ENCODE data around the gene ONECUT1.
A peak's percentile ranks its signal among the peaks of the same experiment; 100 is the strongest.
"Not testable (repeated sequence)": the region's sequence is repeated elsewhere in the genome, so short reads cannot be mapped to it uniquely, and the experiment has no call there.

ONECUT1 gene

GRCh38 chr15:52790169-52790708 is at the start of gene ONECUT1:
TSS of gene ONECUT1 (minus strand) at chr15:52790336. CDS start at chr15:52789884, 452 bp downstream.
- Histone ChIP-seq H3K4me1 (ENCODE audit: insufficient read depth, low read length, poor library complexity, severe bottlenecking) (no peaks in the 10 kb centered on the region), H3K9me2 (replicated peaks; ENCODE audit: low read depth, low read length) (no peaks in the 10 kb centered on the region), H3K4me3 (ENCODE audit: low read length, poor library complexity, severe bottlenecking) (peak within 1 kb of the TSS; percentile 88), H3K9me3 (ENCODE audit: insufficient read depth, low read depth, low read length) (no peaks in the 10 kb centered on the region), H2AFZ (ENCODE audit: low read length) (peak within 1 kb of the TSS; percentile 98), H3K79me2 (ENCODE audit: insufficient read depth, low read length) (no peaks in the 10 kb centered on the region), H3K27me3 (ENCODE audit: insufficient read depth, low read length, poor library complexity, severe bottlenecking) (no peaks in the 10 kb centered on the region), H3F3A (ENCODE audit: low read depth) (no peaks in the 10 kb centered on the region), H3K36me3 (ENCODE audit: insufficient read depth, low read length) (no peaks in the 10 kb centered on the region), H3K9ac (ENCODE audit: low read depth, low read length, poor library complexity, severe bottlenecking) (peak within 1 kb of the TSS; percentile 75), H3K4me2 (ENCODE audit: low read depth, low read length, poor library complexity, severe bottlenecking) (peak within 1 kb of the TSS; percentile 82), H4K20me1 (ENCODE audit: insufficient read depth, low read length, poor library complexity, severe bottlenecking) (no peaks in the 10 kb centered on the region)
- TF ChIP-seq EZH2phosphoT487 (IDR thresholded peaks at IDR 0.05; ENCODE audit: borderline replicate concordance), result no peak
- TF ChIP-seq CTCF (conservative IDR thresholded peaks at IDR 0.05; ENCODE audit: low read length), result no peak

GRCh38 chr15:52834379-52834778 is 44.2 kb upstream of the ONECUT1 start:
- Histone ChIP-seq H3K4me1 (ENCODE audit: insufficient read depth, low read length, poor library complexity, severe bottlenecking) (no peaks in the 10 kb centered on the region), H4K20me1 (ENCODE audit: insufficient read depth, low read length, poor library complexity, severe bottlenecking) (no peaks in the 10 kb centered on the region), H3K4me3 (ENCODE audit: low read length, poor library complexity, severe bottlenecking) (no peak overlapping the region), H3F3A (ENCODE audit: low read depth) (no peaks in the 10 kb centered on the region), H3K9me3 (ENCODE audit: insufficient read depth, low read depth, low read length) (no peaks in the 10 kb centered on the region), H3K27me3 (ENCODE audit: insufficient read depth, low read length, poor library complexity, severe bottlenecking) (no peaks in the 10 kb centered on the region), H3K9me2 (replicated peaks; ENCODE audit: low read depth, low read length) (no peaks in the 10 kb centered on the region), H3K36me3 (ENCODE audit: insufficient read depth, low read length) (no peaks in the 10 kb centered on the region), H2AFZ (ENCODE audit: low read length) (no peak overlapping the region), H3K79me2 (ENCODE audit: insufficient read depth, low read length) (no peaks in the 10 kb centered on the region), H3K9ac (ENCODE audit: low read depth, low read length, poor library complexity, severe bottlenecking) (no peak overlapping the region), H3K4me2 (ENCODE audit: low read depth, low read length, poor library complexity, severe bottlenecking) (no peak overlapping the region)
- no peak for TF ChIP-seq EZH2phosphoT487 (IDR thresholded peaks at IDR 0.05; ENCODE audit: borderline replicate concordance)
- TF ChIP-seq CTCF (conservative IDR thresholded peaks at IDR 0.05; ENCODE audit: low read length), result no peak

GRCh38 chr15:52824169-52824942 is 34.2 kb upstream of the ONECUT1 start:
- H3K4me2 ChIP-seq (ENCODE audit: low read depth, low read length, poor library complexity, severe bottlenecking), result not testable (repeated sequence)

More at GRCh38 chr15:52824169-52824942, 34.2 kb upstream of the ONECUT1 start:
- H3K9me3 ChIP-seq (ENCODE audit: insufficient read depth, low read depth, low read length); H3K4me3 ChIP-seq (ENCODE audit: low read length, poor library complexity, severe bottlenecking); H3K9ac ChIP-seq (ENCODE audit: low read depth, low read length, poor library complexity, severe bottlenecking); H3K36me3 ChIP-seq (ENCODE audit: insufficient read depth, low read length); H4K20me1 ChIP-seq (ENCODE audit: insufficient read depth, low read length, poor library complexity, severe bottlenecking); H3K9me2 ChIP-seq (replicated peaks; ENCODE audit: low read depth, low read length); H3K4me1 ChIP-seq (ENCODE audit: insufficient read depth, low read length, poor library complexity, severe bottlenecking); H3K27me3 ChIP-seq (ENCODE audit: insufficient read depth, low read length, poor library complexity, severe bottlenecking); H3K79me2 ChIP-seq (ENCODE audit: insufficient read depth, low read length); H3F3A ChIP-seq (ENCODE audit: low read depth); H2AFZ ChIP-seq (ENCODE audit: low read length): not testable (repeated sequence)

Data from Loucy (cell line).